Activated T-helper 1 cell treated with anti-CD3 and anti-CD28 coated beads, Interleukin-12 subunit alpha, Interleukin-12 subunit beta, Interleukin-2, Interleukin-4 antibody, amounts not matched to agents 30 ng/mL and 10 ng/mL and 1 ng/mL, durations not matched to agents 14 hours and 24 hours and 36 hours (primary cell): ENCODE measurements around the gene CCDC9. TPM values are rescaled to one million over a fixed set of nuclear protein-coding genes. Genes with fewer than 3 reads are reported as not detected.
A peak's percentile ranks its signal among the peaks of the same experiment; 100 is the strongest.

Experiments
- DNase-seq: peaks from one replicate; pipeline ENCODE4 v3.0.0; 2021; ENCODE audit warnings: low spot score
- H3K27ac Mint-ChIP-seq: one replicate; pipeline ENCODE4 v1.8.0; 2021; ENCODE audit warnings: mild to moderate bottlenecking, mixed read lengths
- H3K27me3 Mint-ChIP-seq: one replicate; pipeline ENCODE4 v1.8.0; 2022; ENCODE audit warnings: mild to moderate bottlenecking, moderate library complexity, mixed read lengths; ENCODE audit not compliant: insufficient read depth
- H3K36me3 Mint-ChIP-seq: one replicate; pipeline ENCODE4 v1.8.0; 2021; ENCODE audit warnings: low read depth, mixed read lengths
- H3K4me1 Mint-ChIP-seq: one replicate; pipeline ENCODE4 v1.8.0; 2021; ENCODE audit warnings: low read depth, mixed read lengths
- H3K4me3 Mint-ChIP-seq: one replicate; pipeline ENCODE4 v1.8.0; 2021; ENCODE audit warnings: mild to moderate bottlenecking, moderate library complexity, mixed read lengths
- H3K9me3 Mint-ChIP-seq: one replicate; pipeline ENCODE4 v1.8.0; 2021; ENCODE audit warnings: mixed read lengths
- intact Hi-C: fragments of 100-400 bp; cut with micrococcal nuclease; formaldehyde crosslinking; loops from one replicate; pipeline ENCODE4 v1.15.1; 2024
- total RNA-seq: library from RNA; stranded (reverse); gene quantifications from 2 replicates; pipeline ENCODE4 v1.2.3, GENCODE V29; 2022

The CCDC9 gene
- total RNA-seq, 1 donor from 2014 or later, result 39.2 TPM

- Mint-ChIP-seq H3K27me3 (no peaks in the 10 kb centered on the region), H3K4me1 (peaks cover 25% of the 10 kb centered on the region), H3K4me3 (no peak overlapping the region), H3K9me3 (no peaks in the 10 kb centered on the region), H3K36me3 (peaks cover 5% of the 10 kb centered on the region), H3K27ac (no peak overlapping the region)
- intact Hi-C loops, result loop anchor here (2.0 to 5.0 kb wide), 2 partner anchors 180 to 366 kb away; partner anchors contain the start of genes ARHGAP35 and TMEM160
- peak; percentile 45 for DNase-seq
Measured at GRCh38 chr19:47228168-47228936, 28.0 kb upstream of the CCDC9 start.

GRCh38 chr19:47228937-47229675, 27.2 kb upstream of the CCDC9 start:
- intact Hi-C loops, result loop anchor here (2.0 to 5.0 kb wide), 2 partner anchors 180 to 367 kb away; partner anchors contain the start of genes ARHGAP35 and TMEM160
- Mint-ChIP-seq H3K27ac (no peak overlapping the region), H3K4me3 (no peak overlapping the region), H3K4me1 (peaks cover 25% of the 10 kb centered on the region), H3K36me3 (peaks cover 3% of the 10 kb centered on the region), H3K9me3 (no peaks in the 10 kb centered on the region), H3K27me3 (no peaks in the 10 kb centered on the region)
- peak; percentile 25 for DNase-seq

- Mint-ChIP-seq H3K4me3 (no peak overlapping the region), H3K4me1 (peaks cover 25% of the 10 kb centered on the region), H3K36me3 (peaks cover 3% of the 10 kb centered on the region), H3K9me3 (no peaks in the 10 kb centered on the region), H3K27me3 (no peaks in the 10 kb centered on the region), H3K27ac (no peak overlapping the region)
- intact Hi-C loops, result loop anchor here (2.0 to 5.0 kb wide), 2 partner anchors 181 to 367 kb away; partner anchors contain the start of genes ARHGAP35 and TMEM160
- no peak for DNase-seq
Measured at GRCh38 chr19:47229676-47230053, 26.7 kb upstream of the CCDC9 start.

GRCh38 chr19:47230054-47230920, 26.0 kb upstream of the CCDC9 start:
- intact Hi-C loops, result no loop called here
- Mint-ChIP-seq H3K36me3 (peaks cover 3% of the 10 kb centered on the region), H3K4me1 (peaks cover 24% of the 10 kb centered on the region), H3K27ac (no peak overlapping the region), H3K27me3 (no peaks in the 10 kb centered on the region), H3K9me3 (no peaks in the 10 kb centered on the region), H3K4me3 (no peak overlapping the region)
- peak; percentile 77 for DNase-seq

GRCh38 chr19:47230921-47231214, 25.5 kb upstream of the CCDC9 start, which contains the start of gene BBC3:
Gene BBC3 (minus strand): TSS chr19:47231199. CDS start chr19:47228431, 2,768 bp downstream.
- intact Hi-C loops, result loop anchor here (1.0 kb wide), 2 partner anchors 13 to 26 kb away; no protein-coding TSS in a partner anchor
- Mint-ChIP-seq H3K36me3 (no peaks in the 10 kb centered on the region), H3K27me3 (peaks cover 1% of the 10 kb centered on the region), H3K9me3 (no peaks in the 10 kb centered on the region), H3K4me3 (peak within 1 kb of the TSS; percentile 63), H3K4me1 (peaks cover 19% of the 10 kb centered on the region), H3K27ac (peak within 1 kb of the TSS; percentile 74)
- DNase-seq, result no peak

- H3K4me1 Mint-ChIP-seq, result peaks cover 19% of the 10 kb centered on the region
- peaks cover 4% of the 10 kb centered on the region for H3K27me3 Mint-ChIP-seq
- H3K27ac Mint-ChIP-seq, result peak overlapping the region; percentile 74
- peak overlapping the region; percentile 63 for H3K4me3 Mint-ChIP-seq
- no peaks in the 10 kb centered on the region for H3K9me3 Mint-ChIP-seq
- DNase-seq, result peak; percentile 93
- intact Hi-C loops, result loop anchor here (1.0 kb wide), 2 partner anchors 13 to 26 kb away; no protein-coding TSS in a partner anchor
- no peaks in the 10 kb centered on the region for H3K36me3 Mint-ChIP-seq
Measured at GRCh38 chr19:47231215-47232054, 24.9 kb upstream of the CCDC9 start.

GRCh38 chr19:47232422-47233211, 23.7 kb upstream of the CCDC9 start:
- Mint-ChIP-seq H3K4me1 (peaks cover 19% of the 10 kb centered on the region), H3K4me3 (peak overlapping the region; percentile 63), H3K27me3 (peaks cover 4% of the 10 kb centered on the region), H3K36me3 (no peaks in the 10 kb centered on the region), H3K27ac (peak overlapping the region; percentile 74), H3K9me3 (no peaks in the 10 kb centered on the region)
- DNase-seq, result no peak
- intact Hi-C loops, result no loop called here

GRCh38 chr19:47236072-47236675, 20.2 kb upstream of the CCDC9 start:
- H3K36me3 Mint-ChIP-seq, result peaks cover 2% of the 10 kb centered on the region
- no peak overlapping the region for H3K4me3 Mint-ChIP-seq
- no peaks in the 10 kb centered on the region for H3K9me3 Mint-ChIP-seq
- no peak overlapping the region for H3K27ac Mint-ChIP-seq
- H3K27me3 Mint-ChIP-seq, result peaks cover 9% of the 10 kb centered on the region
- no peak for DNase-seq
- intact Hi-C loops, result no loop called here
- H3K4me1 Mint-ChIP-seq, result peaks cover 25% of the 10 kb centered on the region

- peak overlapping the region; percentile 56 for H3K4me3 Mint-ChIP-seq
- no peak for DNase-seq
- H3K36me3 Mint-ChIP-seq, result peaks cover 2% of the 10 kb centered on the region
- no peaks in the 10 kb centered on the region for H3K9me3 Mint-ChIP-seq
- no peak overlapping the region for H3K27ac Mint-ChIP-seq
- H3K27me3 Mint-ChIP-seq, result peaks cover 9% of the 10 kb centered on the region
- peaks cover 6% of the 10 kb centered on the region for H3K4me1 Mint-ChIP-seq
- intact Hi-C loops, result no loop called here
Measured at GRCh38 chr19:47239152-47239551, 17.2 kb upstream of the CCDC9 start.

- intact Hi-C loops, result loop anchor here (5.0 kb wide), 1 partner anchor 202 kb away; no protein-coding TSS in a partner anchor
- Mint-ChIP-seq H3K27me3 (peaks cover 11% of the 10 kb centered on the region), H3K27ac (no peak overlapping the region), H3K36me3 (peaks cover 2% of the 10 kb centered on the region), H3K9me3 (no peaks in the 10 kb centered on the region), H3K4me1 (peaks cover 8% of the 10 kb centered on the region), H3K4me3 (no peak overlapping the region)
- peak; percentile 52 for DNase-seq
Measured at GRCh38 chr19:47239610-47240296, 16.6 kb upstream of the CCDC9 start.
